SHP77 treated with DMSO at 0.1 percent for 48 hours (cell line): ENCODE data around the gene SDK1.
"Not testable (repeated sequence)": the region's sequence is repeated elsewhere in the genome, so short reads cannot be mapped to it uniquely, and the experiment has no call there.

ENCODE experiments used
- DNase-seq: peaks from one replicate; lab custom pipeline; 2025; lab: John Stamatoyannopoulos, UW

The SDK1 gene

DNA sequence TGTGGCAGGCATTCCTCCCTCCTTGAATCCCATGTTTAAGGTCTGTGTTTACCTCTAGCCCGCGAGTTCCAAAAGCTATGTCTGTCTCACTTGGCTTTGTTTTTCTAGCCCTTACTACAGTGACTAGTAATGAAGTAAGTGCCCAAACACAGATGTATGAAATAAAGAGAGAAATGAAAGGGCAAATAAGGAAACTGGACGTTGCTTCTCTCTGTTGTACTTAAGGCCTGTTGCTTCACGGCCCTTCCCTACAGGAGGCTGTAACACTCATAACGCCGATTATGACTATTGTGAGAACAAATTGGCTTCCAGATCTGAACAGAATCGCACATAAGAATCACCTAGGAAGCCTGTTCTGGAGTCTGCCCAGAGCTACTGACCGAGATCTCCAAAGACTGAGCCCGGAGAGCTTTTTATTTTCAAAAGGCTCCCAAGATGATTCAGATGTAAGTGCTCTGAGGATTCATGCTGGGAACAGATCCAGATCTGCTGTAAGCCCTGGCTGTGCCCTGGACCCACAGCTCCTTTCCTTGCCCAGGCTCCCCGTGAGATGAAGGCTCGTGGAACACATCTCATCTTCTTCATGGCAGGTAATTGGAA, 432.6 kb downstream of the SDK1 start:
- DNase-seq = no peak

DNA sequence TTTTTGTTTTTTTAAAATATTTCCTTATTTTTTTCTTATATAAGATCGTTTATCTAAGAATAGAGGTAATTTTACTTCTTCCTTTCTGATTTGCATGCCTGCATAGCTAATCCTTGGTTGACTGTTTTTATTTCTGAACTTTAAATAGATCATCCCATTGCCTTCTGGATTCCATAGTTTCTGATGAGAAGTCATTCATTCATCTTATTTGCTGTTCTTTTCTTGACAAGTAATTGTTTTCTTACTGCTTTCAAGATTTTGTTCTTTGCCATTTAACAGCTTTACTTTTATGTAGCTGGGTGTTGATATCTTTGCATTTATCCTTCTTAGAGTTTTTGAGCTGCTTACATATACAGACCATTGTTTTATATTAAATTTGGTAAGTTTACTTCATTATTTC, 437.9 kb downstream of the SDK1 start:
- no peak for DNase-seq

DNA sequence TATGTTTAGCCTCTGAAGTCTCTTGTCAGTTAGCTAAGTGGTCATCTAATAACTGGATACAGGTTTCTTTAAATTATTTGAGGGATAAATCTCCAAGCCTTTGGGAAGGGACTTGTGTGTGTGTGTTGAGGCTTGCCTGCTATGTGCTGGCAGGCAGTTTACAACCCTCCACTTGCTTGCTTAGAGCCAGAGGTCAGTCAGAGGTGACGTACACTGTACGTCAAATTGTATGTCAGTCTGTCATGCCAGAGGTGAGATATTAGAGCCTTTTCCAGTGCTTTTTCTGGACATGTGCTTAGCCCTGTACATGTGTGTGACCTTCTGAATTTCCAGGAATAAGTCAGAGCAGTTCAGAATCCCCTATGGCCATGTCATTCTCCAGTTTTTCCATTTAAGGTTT, 438.9 kb downstream of the SDK1 start:
- no peak for DNase-seq

DNA sequence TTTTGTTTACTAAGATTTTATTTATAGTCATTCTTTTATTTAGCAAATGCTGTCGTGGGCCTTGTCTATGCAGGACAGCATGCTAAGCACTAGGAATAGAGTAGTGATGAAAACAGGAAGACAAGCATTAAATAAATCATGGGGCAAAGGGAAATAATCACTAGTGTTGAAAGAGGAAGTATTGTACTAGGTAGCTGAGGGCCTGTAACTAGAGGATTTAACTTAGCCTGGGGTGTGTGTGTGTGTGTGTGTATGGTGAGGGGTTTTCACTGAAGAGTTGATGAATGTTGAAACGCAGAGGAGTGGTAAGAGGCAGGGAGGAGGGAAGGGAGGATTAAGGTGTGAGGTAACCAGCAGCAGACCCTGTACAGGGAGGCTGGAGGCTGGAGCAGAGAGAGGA, 446.4 kb downstream of the SDK1 start:
- no peak for DNase-seq

DNA sequence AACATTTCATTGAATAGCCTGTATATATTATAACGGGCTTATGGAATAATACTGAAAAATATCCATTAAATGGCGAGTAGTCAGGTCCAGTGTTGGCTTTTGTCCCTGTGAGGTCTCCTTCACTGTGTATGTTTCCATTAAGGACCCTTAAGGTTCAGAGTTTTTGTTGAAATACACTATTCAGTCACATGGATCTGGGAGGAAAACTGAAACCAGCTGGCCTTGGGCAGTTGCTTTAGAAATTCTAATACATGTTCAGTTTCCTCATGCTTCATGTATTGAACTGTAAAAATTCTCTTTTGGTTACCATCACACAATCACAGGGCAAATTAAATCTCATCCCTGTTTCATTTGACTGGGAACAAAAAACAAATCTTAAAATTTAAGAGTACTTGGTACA, 447.3 kb downstream of the SDK1 start:
- no peak for DNase-seq

DNA sequence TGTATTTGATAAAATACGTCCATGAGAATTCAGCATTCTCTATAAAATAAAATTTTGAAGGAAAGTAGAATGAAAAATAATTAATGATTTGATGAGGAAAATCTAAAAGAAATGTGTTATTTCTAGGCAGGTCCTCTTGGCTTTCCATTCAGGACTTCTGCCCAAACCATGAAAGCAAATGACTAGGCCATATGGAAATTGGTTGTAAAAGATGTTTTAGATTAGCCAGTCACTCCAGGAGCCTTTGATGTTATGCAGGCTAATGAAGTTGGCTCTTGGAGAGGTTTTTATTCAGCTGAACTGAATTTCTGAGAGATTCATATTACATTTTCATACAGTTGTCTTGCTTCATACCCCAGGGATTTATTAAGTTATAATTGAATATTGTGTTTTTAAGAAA, 452.8 kb downstream of the SDK1 start:
- DNase-seq = no peak

DNA sequence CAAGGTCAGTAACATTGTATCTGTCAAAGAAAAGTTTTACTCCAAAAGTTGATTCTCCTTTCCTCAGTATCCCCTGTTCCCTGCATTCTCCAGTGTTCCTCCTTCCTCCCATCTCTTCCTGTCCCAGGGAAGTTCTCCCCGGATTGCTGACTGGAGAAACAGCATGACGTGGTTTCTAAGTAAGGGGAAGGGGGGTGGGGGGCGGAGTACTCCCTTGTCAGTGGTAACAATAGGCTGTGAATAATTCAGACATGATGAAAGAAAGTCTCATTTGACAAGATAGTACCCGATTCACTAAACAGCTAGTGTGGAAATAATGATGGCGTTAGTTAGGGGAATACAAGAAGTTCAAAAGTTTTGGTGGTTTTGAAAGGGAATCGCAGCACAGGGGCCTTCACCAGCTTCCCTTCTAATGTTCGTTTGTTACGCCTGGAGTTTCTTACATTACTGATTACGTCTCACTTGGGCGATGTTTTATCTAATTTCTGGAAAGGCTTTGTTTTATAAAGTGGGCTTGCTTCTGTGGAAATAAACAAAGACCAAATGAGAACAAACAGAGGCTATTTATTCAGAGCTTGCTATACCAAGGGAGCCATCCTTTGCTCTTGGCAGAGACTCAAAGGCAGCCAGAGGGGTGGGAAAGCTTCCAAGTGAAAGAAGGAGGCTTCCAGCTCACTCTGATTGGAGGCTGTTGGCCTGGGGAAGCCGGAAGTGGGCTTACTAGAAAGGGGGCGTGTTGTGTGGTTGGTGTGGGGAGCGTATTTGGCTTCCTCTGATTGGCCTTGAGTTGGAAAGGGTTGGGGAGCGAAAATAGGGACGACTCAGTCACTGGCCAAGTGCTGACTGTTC, 453.7 kb downstream of the SDK1 start:
- peak; percentile 95 for DNase-seq

DNA sequence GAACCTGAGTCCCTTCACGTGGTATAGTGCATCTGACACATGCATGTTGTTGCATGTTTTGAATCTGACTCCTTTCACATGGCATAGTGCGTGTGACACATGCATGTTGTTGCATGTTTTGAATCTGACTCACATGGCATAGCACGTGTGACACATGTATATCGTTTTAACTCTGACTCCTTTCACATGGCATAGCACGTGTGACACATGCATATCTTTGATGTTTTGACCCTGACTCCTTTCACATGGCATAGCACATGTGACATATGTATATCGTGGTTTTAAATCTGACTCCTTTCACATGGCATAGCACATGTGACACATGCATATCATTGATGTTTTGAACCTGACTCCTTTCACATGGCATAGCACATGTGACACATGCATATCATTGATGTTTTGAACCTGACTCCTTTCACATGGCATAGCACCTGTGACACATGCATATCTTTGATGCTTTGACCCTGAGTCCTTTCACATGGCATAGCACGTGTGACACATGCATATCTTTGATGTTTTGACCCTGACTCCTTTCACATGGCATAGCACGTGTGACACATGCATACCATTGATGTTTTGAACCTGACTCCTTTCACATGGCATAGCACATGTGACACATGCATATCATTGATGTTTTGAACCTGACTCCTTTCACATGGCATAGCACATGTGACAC, 454.9 kb downstream of the SDK1 start:
- DNase-seq = not testable (repeated sequence)

DNA sequence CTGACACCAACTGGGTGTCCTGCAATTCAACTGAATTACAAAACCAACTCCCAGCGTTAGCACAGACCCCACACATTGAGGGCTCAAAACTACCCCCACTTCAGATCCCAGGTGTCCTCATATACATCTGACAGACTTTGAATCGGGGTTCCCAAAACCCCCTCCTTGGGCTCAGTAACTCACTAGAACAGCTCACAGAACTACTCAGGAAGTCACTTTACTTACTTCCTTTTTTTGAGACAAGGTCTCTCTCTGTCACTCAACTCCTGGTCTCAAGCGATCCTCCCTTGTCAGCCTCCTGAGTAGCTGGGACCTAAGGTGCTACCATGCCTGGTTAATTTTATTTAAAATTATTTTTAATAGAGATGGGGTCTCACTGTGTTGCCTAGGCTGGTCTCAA, 456.0 kb downstream of the SDK1 start:
- DNase-seq = no peak

DNA sequence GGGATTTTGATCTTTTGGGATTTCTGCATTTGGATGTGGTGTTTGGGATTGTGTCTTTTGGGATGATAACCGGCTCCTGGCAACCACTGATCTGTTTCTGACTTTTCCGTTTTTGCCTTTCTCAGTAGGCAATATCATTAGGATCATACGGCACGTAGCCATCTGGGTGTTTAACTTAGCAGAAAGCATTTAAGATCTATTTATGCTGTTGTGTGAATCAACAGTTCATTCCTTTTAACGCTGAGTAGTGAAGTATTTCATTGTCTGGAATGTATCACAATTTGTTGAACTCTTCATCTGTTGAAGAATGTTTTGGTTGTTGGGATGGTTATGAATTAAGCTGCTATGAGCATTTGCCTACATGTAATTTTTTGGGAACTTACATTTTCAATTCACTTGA, 459.6 kb downstream of the SDK1 start:
- DNase-seq = no peak

DNA sequence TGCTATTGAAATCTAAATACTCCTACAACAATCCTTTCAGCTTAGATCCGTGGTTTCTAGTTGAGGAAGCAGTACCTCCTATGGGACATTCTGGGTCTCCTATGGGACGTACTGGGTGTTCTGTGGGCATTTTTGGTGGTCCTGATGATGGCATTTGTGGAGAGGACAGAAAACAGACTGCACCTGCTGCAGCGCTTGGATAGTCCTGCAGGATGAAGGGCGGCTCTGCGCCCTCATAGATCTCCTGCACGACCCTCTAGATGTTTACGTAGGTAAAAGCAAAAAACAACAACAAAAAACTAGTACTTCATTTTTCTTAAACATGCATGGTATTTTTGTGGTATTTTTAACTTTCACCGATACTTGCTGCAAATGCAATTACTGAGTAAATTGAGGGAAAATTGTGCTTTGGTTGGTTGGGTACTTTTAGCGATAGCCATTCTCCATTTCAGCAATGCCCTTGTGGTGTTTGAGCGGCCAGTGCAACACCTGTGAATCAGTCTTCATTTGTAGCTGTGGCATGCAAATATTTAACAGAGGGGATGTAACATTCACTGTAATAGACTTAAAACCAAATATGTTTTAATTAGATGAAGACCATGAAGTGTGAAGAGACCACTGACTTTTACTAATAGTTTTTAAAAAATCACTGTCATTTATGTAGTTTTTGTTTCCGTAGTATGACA, 461.2 kb downstream of the SDK1 start:
- no peak for DNase-seq

DNA sequence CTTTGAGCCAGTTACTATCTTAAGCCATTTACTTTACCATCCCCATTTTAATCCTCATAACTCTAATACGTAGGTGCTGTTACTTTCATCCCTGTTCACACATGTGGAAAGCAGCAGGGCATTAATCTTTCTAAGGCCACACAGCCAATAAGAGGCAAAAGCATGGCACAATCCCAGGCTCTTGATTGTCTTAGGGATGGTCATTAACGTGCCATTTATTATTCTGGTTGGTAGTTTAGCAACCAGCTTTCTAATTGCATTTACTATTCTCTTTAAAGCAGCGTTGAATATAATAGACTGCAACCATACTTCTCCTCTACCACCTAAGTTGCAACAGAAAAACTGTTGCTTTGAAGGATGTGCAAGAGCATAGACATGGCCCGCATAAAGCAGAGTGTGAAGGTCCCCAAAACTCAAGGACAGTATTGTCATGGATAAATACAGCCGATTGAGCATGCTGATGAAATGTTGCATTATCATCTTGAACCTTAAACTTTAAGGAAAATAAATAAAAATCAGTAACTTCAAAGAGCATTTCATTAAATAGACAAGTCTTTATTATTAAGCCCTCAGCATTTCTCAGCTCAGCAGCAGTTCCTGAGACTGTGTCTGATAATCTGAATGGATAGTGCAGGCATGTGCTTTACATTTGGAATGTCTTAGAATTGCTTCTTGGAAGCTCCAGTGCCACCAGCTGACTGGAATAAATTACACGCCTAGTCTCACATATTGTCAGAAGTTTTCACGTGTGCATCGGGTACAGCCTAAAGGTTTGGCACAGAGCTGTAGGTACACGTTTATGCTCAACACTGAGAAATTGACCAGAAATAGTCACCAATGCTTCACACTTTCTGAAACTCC, 467.1 kb downstream of the SDK1 start:
- DNase-seq = no peak

DNA sequence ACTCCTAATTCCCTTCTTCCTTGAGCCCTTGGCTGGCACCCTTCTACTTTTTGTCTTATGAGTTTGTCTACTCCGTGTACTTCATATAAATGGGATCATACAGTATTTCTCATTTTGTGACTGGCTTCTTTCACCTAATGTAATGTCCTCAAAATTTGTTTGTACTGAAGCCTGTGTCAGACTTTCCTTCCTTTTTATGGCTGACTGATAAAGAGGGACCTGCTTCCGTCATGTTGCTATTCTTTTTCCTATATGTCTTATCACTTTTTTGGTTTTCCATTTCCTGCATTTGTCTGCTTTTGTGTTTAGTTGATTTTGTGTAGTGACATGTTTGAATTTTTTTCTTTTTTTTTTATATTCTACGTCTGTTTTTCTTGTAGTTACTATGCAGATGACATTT, 470.9 kb downstream of the SDK1 start:
- no peak for DNase-seq

DNA sequence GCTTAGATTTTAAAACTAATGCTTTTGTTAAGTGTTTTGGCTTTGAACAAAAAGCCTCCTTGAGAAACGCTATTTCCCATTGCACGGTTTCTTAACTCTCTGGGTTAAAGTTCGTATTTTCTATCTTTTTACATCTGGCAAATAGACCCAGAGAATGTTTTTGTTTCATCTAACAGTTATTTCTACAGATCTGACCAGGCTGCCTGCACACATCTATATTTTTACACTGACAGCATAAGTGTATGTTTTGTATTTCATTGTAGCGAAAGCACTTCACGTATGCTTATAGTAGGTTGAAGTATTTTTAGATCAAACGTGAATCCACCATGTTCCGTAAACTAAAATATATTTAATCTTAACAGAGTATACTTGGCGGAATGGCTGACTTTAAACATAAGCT, 477.3 kb downstream of the SDK1 start:
- no peak for DNase-seq

DNA sequence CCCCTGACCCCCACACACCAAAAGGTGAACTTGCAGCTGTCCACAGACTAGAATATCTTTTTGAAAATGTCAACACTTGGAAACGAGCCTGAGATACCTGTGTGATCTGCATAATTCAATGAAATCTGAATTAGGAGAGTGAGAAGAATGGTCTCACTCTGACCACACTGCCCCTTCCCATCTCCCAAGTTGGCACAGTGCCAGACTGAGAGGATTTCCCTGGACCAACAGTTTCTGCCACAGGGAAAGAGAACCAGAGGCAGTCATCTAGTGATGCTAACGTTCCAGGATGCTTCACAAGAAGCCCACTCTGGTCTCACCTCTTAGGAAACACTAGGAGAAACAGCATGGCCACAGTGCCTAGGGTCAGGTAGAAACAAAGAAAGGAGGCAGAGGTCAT, 479.0 kb downstream of the SDK1 start:
- DNase-seq = no peak

DNA sequence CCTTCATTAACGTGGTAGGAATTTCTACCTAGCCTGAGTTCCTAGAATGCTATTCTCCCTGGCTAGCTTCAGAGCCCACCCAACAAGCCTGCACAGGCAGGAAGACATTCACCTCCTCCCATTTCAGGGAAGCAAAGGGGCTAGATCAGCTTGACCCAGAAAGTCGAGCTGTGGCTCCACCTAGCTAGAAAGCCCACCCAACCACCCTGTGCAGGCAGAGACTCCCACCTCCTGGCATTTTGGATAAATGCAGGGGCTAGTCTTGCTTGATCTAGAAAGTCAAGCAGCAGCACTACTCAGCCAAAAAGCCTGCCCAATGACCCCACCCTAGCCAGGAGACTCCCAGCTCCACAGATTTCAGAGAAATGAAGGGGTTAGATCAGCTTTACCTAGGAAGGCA, 479.5 kb downstream of the SDK1 start:
- DNase-seq = no peak

DNA sequence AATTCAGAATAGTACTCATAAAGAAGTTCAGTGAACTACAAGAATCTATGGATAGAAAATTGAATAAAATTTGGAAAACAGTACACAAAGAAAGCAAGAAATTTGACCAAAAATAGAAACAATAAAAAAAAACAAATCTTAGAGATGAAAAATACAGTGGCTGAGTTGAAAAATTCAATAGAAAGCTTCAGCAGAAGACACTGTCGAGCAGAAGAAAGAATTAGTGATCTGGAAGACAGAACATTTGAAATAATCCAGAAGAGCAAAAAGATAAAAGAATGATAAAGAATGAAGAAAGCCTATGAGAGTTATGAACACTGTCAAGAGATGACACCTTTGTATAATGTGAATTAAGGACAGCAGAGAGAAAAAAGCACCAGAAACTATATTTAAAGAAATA, 480.6 kb downstream of the SDK1 start:
- DNase-seq = no peak

DNA sequence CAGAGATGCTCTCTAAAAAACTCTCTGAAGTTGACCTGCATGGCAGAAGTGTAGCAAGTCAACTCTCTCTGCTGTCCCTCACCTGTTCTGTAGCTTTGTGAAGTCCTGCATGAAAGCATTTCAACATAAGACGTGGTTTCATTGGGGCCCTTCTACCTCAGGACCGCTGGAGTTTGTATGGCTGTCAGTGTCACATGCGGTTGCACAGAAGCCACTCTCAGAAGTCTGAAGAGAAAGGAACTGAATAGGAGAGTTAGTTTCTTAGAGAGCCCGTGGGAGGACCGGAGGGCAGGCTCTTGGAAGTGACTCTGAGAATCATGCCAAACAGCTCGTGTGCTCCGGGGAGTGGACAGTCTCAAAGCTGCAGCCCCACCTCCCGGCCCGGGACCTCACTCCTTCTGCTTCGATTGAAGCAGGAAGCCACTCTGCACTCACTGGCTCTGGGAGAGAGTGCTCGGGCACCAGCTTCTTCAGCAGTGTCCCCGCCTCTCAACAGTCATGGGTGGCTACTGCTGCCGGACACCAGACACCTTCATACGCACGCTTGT, 486.7 kb downstream of the SDK1 start:
- no peak for DNase-seq

DNA sequence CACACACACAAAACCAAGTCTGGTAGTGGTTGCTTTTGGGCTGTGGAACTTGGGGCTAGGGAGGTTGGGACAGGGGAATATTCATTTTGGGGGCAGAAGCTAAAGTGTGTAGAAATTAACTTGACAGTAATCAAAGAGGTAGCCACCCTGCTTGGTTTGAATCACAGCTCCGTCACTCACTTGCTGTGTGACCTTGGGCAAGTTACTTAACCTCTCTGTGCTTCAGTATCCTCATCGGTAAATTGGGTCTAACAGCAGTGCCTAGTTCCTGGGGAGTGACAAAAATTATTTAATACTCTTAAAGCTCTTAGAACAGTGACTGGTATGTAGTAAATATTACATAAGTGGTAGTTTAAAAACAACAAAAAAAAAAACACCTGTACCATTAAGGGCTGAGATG, 489.8 kb downstream of the SDK1 start:
- no peak for DNase-seq

DNA sequence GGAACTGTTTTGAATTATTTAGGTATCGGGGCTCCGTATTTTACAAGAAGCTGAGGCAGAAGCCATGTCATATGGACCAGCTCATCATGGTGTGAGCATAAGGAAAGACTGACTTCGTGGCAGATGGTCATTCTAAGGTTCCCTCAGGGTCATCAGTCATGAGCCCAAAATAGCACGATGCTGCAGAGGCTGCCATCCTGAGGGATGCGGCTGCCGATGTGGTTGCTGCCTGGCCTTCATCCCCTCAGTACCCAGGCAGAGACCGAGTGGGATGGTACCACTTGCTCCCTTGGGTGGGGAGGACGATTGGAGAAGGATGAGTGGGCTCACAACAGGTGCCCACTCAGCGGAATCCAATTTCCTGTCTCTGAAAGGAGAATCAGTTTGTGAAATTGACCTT, 490.3 kb downstream of the SDK1 start:
- DNase-seq = no peak

DNA sequence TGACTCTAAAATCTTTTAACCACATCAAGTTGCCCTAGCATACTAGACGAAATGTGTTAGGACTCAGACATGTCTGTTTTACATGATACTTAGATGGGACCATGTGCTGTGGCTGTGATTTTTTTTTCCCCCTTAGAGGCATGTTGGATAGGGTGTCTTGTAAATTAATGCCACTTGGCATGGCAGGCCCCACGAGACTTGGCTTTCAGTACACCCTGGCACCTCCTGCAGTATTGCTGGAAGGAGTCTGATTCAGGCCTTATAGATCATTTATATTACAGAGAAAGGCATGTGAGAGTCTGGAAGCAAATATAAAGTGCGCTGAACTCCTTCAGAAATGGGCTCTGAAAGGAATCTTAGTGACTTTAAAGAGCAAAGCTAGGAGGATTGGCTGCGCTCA, 494.1 kb downstream of the SDK1 start:
- no peak for DNase-seq

DNA sequence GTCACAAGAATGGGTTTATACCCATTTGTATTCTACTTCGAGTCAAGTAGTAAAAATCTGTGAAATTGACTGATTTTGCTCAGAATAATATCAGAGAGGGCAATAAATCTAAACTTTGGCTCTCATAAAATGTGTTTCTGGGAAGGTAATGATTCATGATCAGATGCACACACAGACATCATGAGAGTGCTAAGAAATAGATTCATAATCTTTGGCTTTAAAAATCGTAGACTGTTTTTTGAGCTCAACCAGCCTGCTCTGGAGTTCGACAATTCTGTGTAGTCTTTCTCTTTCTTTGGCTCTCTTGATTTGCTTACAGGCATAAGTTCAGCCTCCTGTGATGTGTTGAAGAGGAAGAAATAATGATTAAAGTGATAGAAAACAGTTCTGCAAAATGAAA, 494.7 kb downstream of the SDK1 start:
- DNase-seq = no peak
